SK-N-SH treated with all-trans-retinoic acid at 6 μM for 48 hours (cell line): ENCODE results near the gene SLC43A3.

Source experiments
- CSDC2 ChIP-seq: fragments of 250-450 bp; sonication (Bioruptor Pico); IDR thresholded peaks from 2 replicates; pipeline ENCODE4 v1.5.0; 2020; ENCODE audit warnings: mild to moderate bottlenecking, moderate library complexity
- PATZ1 ChIP-seq: fragments of 250-450 bp; sonication (Bioruptor Pico); IDR thresholded peaks from 2 replicates; pipeline ENCODE4 v1.8.0; 2020; ENCODE audit warnings: mild to moderate bottlenecking, moderate library complexity, borderline replicate concordance

- TF ChIP-seq PATZ1: no peak
- TF ChIP-seq CSDC2: no peak
These were observed 27.7 kb downstream of the SLC43A3 start for GRCh38 chr11:57399221-57399620.
